Cardiac fibroblast (primary cell): ENCODE data around the gene TM2D3.

Experiments
- DNase-seq, 2 donors: peaks; one replicate each; pipeline versions ENCODE4 v3.0.0 to v3.0.0-alpha.2; 2010; ENCODE audit warnings: low read depth in 2 of 2
- H3K4me3 ChIP-seq, 2 donors: replicated peaks in 1 of 2; 1 replicate in 1 of 2; 2 replicates in 1 of 2; pipeline ENCODE4 v1.5.1; 2011; ENCODE audit warnings: low read depth in 2 of 2, low read length in 2 of 2, mild to moderate bottlenecking in 2 of 2, moderate library complexity in 1 of 2
- TF ChIP-seq, protein P1 (sequence below): IDR thresholded peaks from one replicate; pipeline ENCODE4 v1.5.1; 2011; ENCODE audit warnings: low read depth, mild to moderate bottlenecking, low read length, inconsistent platforms

Gene TM2D3

GRCh38 chr15:101651554-101652097 is 555 bp downstream of the TM2D3 start:
- peak overlapping the region; percentile 79 to 81 for H3K4me3 ChIP-seq
- DNase-seq: peak; percentile 32 to 49
- TF ChIP-seq, protein P1, sequence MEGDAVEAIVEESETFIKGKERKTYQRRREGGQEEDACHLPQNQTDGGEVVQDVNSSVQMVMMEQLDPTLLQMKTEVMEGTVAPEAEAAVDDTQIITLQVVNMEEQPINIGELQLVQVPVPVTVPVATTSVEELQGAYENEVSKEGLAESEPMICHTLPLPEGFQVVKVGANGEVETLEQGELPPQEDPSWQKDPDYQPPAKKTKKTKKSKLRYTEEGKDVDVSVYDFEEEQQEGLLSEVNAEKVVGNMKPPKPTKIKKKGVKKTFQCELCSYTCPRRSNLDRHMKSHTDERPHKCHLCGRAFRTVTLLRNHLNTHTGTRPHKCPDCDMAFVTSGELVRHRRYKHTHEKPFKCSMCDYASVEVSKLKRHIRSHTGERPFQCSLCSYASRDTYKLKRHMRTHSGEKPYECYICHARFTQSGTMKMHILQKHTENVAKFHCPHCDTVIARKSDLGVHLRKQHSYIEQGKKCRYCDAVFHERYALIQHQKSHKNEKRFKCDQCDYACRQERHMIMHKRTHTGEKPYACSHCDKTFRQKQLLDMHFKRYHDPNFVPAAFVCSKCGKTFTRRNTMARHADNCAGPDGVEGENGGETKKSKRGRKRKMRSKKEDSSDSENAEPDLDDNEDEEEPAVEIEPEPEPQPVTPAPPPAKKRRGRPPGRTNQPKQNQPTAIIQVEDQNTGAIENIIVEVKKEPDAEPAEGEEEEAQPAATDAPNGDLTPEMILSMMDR: no peak

DNA sequence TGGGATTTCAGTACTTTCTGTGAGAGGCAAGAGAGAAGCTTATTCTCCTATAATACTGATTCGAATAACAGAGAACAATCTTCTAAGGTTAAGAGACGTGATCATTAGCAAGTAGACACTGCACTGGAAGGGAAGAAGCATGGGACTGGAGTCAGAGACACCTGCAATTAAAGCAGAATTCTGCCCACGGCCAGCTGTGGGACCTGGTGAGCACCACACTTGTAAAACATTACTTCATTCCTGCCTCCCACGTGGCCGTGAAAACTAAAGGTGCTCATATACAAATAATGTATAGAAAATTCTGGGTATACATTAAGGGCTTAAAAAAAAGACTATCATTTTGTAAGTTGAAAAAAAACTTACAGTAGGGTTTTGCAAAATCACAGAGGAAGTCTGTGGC is 2.0 kb downstream of the TM2D3 start:
- DNase-seq: no peak
- TF ChIP-seq, protein P1: no peak
- H3K4me3 ChIP-seq: no peak overlapping the region

DNA sequence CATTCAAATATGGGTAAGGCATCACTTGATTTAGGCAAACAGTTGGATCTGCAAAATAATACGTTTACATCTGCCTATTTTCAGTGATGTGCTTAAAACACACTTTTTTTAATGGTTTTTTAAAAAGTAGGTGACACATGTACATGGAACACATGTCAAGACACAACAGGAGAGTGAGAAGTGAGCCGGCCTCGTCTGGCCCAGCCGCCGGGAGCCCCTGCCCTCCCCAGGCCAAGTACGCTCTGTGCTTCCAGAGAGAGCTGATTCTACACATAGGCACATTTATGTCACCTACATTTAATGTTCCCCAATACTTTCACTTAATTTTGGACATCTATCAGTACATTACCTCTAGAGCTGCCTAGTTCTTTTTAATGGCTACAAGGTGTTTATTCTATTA is 3.8 kb downstream of the TM2D3 start:
- DNase-seq: no peak
- TF ChIP-seq, protein P1: no peak
- no peak overlapping the region for H3K4me3 ChIP-seq

GRCh38 chr15:101647251-101647650 is 4.9 kb downstream of the TM2D3 start:
- TF ChIP-seq, protein P1: no peak
- DNase-seq: no peak
- no peak overlapping the region for H3K4me3 ChIP-seq

- TF ChIP-seq, protein P1: no peak
- H3K4me3 ChIP-seq: no peak overlapping the region
- DNase-seq: no peak
Measured at GRCh38 chr15:101646672-101647071, 5.5 kb downstream of the TM2D3 start.

DNA sequence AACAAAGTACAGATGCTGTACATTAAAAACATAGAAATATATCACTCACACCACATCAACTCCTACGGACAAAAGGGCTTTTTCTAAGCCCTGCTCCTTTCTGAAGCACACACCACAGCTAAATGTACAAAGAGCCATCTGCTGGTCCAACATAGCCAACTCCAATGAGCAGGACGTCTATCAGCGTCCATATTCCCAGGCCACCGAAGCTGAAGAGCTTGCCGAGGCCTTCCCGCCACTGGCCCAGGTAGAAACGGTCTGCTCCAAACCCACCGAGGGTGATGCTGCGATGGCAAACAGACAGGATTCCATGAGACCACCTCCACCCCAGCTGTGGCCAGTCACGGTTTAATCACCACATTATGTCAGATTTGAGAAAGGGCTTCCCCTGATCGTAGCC is 9.8 kb downstream of the TM2D3 start:
- TF ChIP-seq, protein P1: peak; percentile 17
- peak; percentile 39 to 40 for DNase-seq
- no peak overlapping the region for H3K4me3 ChIP-seq

GRCh38 chr15:101641894-101642293 is 10.3 kb downstream of the TM2D3 start:
- DNase-seq: peak; percentile 72 to 86
- H3K4me3 ChIP-seq: no peak overlapping the region
- TF ChIP-seq, protein P1: no peak
